Measurements from ENCODE around the gene NUDT14. TPM values are rescaled to one million over a fixed set of nuclear protein-coding genes. Genes with fewer than 3 reads are reported as not detected.
A peak's percentile ranks its signal among the peaks of the same experiment; 100 is the strongest.

The NUDT14 gene
- total and polyA plus RNA-seq, 2 of the 4 experiments (the other 2 are of a cell fraction): 5.6 to 9.3 TPM

GRCh38 chr14:105220699-105221597 is 39.8 kb upstream of the NUDT14 start:
- in situ Hi-C loops (cut with MboI; ENCODE audit: low sequenced_read_pairs): no loop called here
- dilution Hi-C loops (cut with HindIII; ENCODE audit: low sequenced_read_pairs, unreplicated experiment): no loop called here

More at GRCh38 chr14:105220699-105221597, 39.8 kb upstream of the NUDT14 start:
- H3K18ac ChIP-seq (ENCODE audit: low read depth, low read length): no peak overlapping the region
- no peak overlapping the region for H4K5ac ChIP-seq (ENCODE audit: low read depth, low read length)
- H2AFZ ChIP-seq (replicated peaks; ENCODE audit: low read length, poor library complexity): no peak overlapping the region
- no peak overlapping the region for H2BK120ac ChIP-seq (ENCODE audit: low read depth, low read length)
- CTCF ChIA-PET: no interaction called here
- no peak for ATAC-seq (ENCODE audit: low read depth)
- H3K14ac ChIP-seq (replicated peaks; ENCODE audit: low read depth, low read length): no peak overlapping the region
- H3K27ac ChIP-seq (ENCODE audit: insufficient read depth, low read length): no peak overlapping the region
- no peak for TF ChIP-seq SMC3 (IDR thresholded peaks at IDR 0.05; ENCODE audit: low read depth, low read length)
- TF ChIP-seq POLR2A (IDR thresholded peaks at IDR 0.05; ENCODE audit: low read depth, low read length): no peak
- no peak for TF ChIP-seq NFE2L2 (IDR thresholded peaks at IDR 0.05; ENCODE audit: low read depth, low read length)
- TF ChIP-seq RCOR1 (IDR thresholded peaks at IDR 0.05; ENCODE audit: insufficient replicate concordance, low read length): no peak
- no peak for TF ChIP-seq CHD1 (IDR thresholded peaks at IDR 0.05; ENCODE audit: low read depth, low read length)
- TF ChIP-seq FOS (IDR thresholded peaks at IDR 0.05; ENCODE audit: low read depth, low read length): no peak
- no peak for TF ChIP-seq ELK1 (IDR thresholded peaks at IDR 0.05; ENCODE audit: borderline replicate concordance, low read depth, low read length)
- no peak for TF ChIP-seq MAFK (IDR thresholded peaks at IDR 0.05; ENCODE audit: low read depth, low read length)
- TF ChIP-seq USF2 (IDR thresholded peaks at IDR 0.05; ENCODE audit: low read depth, low read length): no peak
- TF ChIP-seq MXI1 (IDR thresholded peaks at IDR 0.05; ENCODE audit: borderline replicate concordance, low read depth, low read length): no peak
- no peak for TF ChIP-seq MAZ (IDR thresholded peaks at IDR 0.05; ENCODE audit: borderline replicate concordance, low read depth, low read length)
- no peak for TF ChIP-seq RFX5 (IDR thresholded peaks at IDR 0.05; ENCODE audit: low read depth, low read length)
- TF ChIP-seq RAD21 (IDR thresholded peaks at IDR 0.05; ENCODE audit: low read length): no peak
- no peak for TF ChIP-seq CEBPB (IDR thresholded peaks at IDR 0.05; ENCODE audit: low read depth, low read length)
- no peak for TF ChIP-seq BHLHE40 (IDR thresholded peaks at IDR 0.05; ENCODE audit: low read depth, low read length)
- H3K4me3 ChIP-seq (ENCODE audit: insufficient read depth, low read depth, low read length): no peak overlapping the region
- no peak for DNase-seq
- H3K9me1 ChIP-seq (ENCODE audit: insufficient read depth, low read length): peaks cover 3% of the 10 kb centered on the region
- no peak overlapping the region for H2BK20ac ChIP-seq (ENCODE audit: low read depth, low read length)
- no peak overlapping the region for H2BK15ac ChIP-seq (ENCODE audit: low read depth, low read length)
- no peak overlapping the region for H3K23ac ChIP-seq (ENCODE audit: low read depth, low read length)
- peaks cover 2% of the 10 kb centered on the region; the same call in 1 of the 2 replicates for H3K4me1 ChIP-seq (ENCODE audit: control insufficient read depth, insufficient read depth, low read length)
- H2BK5ac ChIP-seq (ENCODE audit: low read depth, low read length, poor library complexity, severe bottlenecking): no peak overlapping the region
- no peaks in the 10 kb centered on the region for H3K27me3 ChIP-seq (ENCODE audit: control insufficient read depth, insufficient read depth, low read length)
- H3K4ac ChIP-seq (ENCODE audit: low read depth, low read length): no peak overlapping the region
- no peak overlapping the region for H3K56ac ChIP-seq (ENCODE audit: extremely low read depth, insufficient read depth, low read length)
- WGBS, 2 experiments (ENCODE audit: extremely low coverage in 2 of 2, insufficient read length in 1 of 2): 94% methylated on average over 17 of the region's 29 CpGs; no CpG with 5 or more reads in 1 of the 2 experiments
- no peak overlapping the region for H4K8ac ChIP-seq (ENCODE audit: low read depth in 2 of 2, low read length in 2 of 2)
- no TSS peak for BruUV-seq (replicated peaks)
- H3K4me2 ChIP-seq (ENCODE audit: low read depth, low read length): no peak overlapping the region
- H4K91ac ChIP-seq (ENCODE audit: insufficient read depth, low read depth, low read length): no peak overlapping the region
- H3K79me1 ChIP-seq (ENCODE audit: low read depth in 1 of 2, low read length in 2 of 2): peaks cover 3 to 12% of the 10 kb centered on the region in 2 experiments
- POLR2A ChIA-PET (ENCODE audit: unreplicated experiment): no interaction called here
- peaks cover 57% of the 10 kb centered on the region for H3K36me3 ChIP-seq (ENCODE audit: control insufficient read depth, insufficient read depth, low read length)
- intact Hi-C loops (cut with micrococcal nuclease): no loop called here
- peak overlapping the region; percentile 32 for H2AK9ac ChIP-seq (replicated peaks; ENCODE audit: low read depth, low read length, poor library complexity)
- no peak overlapping the region for H2AK5ac ChIP-seq (ENCODE audit: low read depth, low read length)
- peaks cover 4% of the 10 kb centered on the region; the same call in 1 of the 2 replicates for H4K20me1 ChIP-seq (ENCODE audit: insufficient read depth, low read length)
- no peak overlapping the region for H3K9ac ChIP-seq (ENCODE audit: low read depth, low read length)
- H3K9me3 ChIP-seq (ENCODE audit: control insufficient read depth, insufficient read depth, low read length): no peaks in the 10 kb centered on the region
